Sciatic nerve (tissue), 2 donors: ENCODE data around the gene OR5H2. TPM values are rescaled to one million over a fixed set of nuclear protein-coding genes. Genes with fewer than 3 reads are reported as not detected.
A peak's percentile ranks its signal among the peaks of the same experiment; 100 is the strongest.

Experiments used
- ATAC-seq: fragments of 200-7000 bp; cut with Tn5 transposase; one replicate; pipeline ENCODE4 v1.9.1; 2020; ENCODE audit warnings: mild to moderate bottlenecking, moderate library complexity
- DNase-seq: peaks from one replicate; pipeline ENCODE4 v3.0.0-alpha.2; 2020; ENCODE audit warnings: low spot score
- intact Hi-C: fragments of 100-400 bp; cut with DNase I; formaldehyde crosslinking; loops from one replicate; pipeline ENCODE4 v1.14.2; 2022
- total RNA-seq: library from RNA; stranded (reverse); fragmentation: NEBNext Ultra II Directional; extraction: Animal tissue kit (Norgen Biotek cat#: 25700); gene quantifications from one replicate; pipeline ENCODE4 v1.2.1, GENCODE V29; 2021
- donor health status: DM: no; HTN: no; CAD: no.
- donor health status: DM: no; HTN: no; CAD: no.

Gene OR5H2
- total RNA-seq, 1 donor from 2014 or later, result not detected

- intact Hi-C loops, result loop anchor here (10.0 kb wide), 1 partner anchor 292 kb away; the partner anchor contains the start of gene GABRR3
- ATAC-seq (no peak), DNase-seq (no peak)
Observed at GRCh38 chr3:98326945-98327344, 44.6 kb downstream of the OR5H2 start.

- intact Hi-C loops, result loop anchor here (10.0 kb wide), 1 partner anchor 294 kb away; the partner anchor contains the start of gene GABRR3
- ATAC-seq (no peak), DNase-seq (no peak)
Observed at GRCh38 chr3:98328933-98329332, 46.6 kb downstream of the OR5H2 start.

GRCh38 chr3:98329392-98330124 is 47.3 kb downstream of the OR5H2 start:
- peak; percentile 42 for ATAC-seq
- intact Hi-C loops, result loop anchor here (10.0 kb wide), 1 partner anchor 295 kb away; the partner anchor contains the start of gene GABRR3
- DNase-seq, result no peak

GRCh38 chr3:98331329-98331728 is 49.0 kb downstream of the OR5H2 start:
- intact Hi-C loops, result no loop called here
- ATAC-seq (no peak), DNase-seq (no peak)

Other genes starting within 250 kb of the OR5H2 start
- gene GABRR3, start 247.2 kb upstream of the OR5H2 start, total RNA-seq, result not detected
- gene OR5AC2, start 195.3 kb upstream of the OR5H2 start, total RNA-seq, result not detected
- gene OR5H1, start 151.8 kb upstream of the OR5H2 start, total RNA-seq, result not detected
- not detected for gene OR5H14, start 135.0 kb upstream of the OR5H2 start, total RNA-seq
- gene OR5H15, start 115.8 kb upstream of the OR5H2 start, total RNA-seq, result not detected
- not detected for gene OR5H6, start 18.3 kb upstream of the OR5H2 start, total RNA-seq
- gene OR5K4, start 71.3 kb downstream of the OR5H2 start, total RNA-seq, result not detected
- not detected for gene OR5K3, start 108.2 kb downstream of the OR5H2 start, total RNA-seq
- gene OR5K1, start 180.7 kb downstream of the OR5H2 start, total RNA-seq, result not detected
- gene OR5K2, start 215.2 kb downstream of the OR5H2 start, total RNA-seq, result not detected
- 185 TPM for gene CLDND1, start 240.4 kb downstream of the OR5H2 start, total RNA-seq
- 0.36 TPM for gene GPR15, start 249.5 kb downstream of the OR5H2 start, total RNA-seq